Mucosa of gallbladder (tissue), 1 donor: Measurements from ENCODE around the gene KIAA1614. TPM values are rescaled to one million over a fixed set of nuclear protein-coding genes. Genes with fewer than 3 reads are reported as not detected.

ENCODE experiments used
- DNase-seq: peaks from one replicate; pipeline ENCODE4 v3.0.0-alpha.2; 2020; ENCODE audit warnings: low spot score
- total RNA-seq: library from RNA; stranded (reverse); gene quantifications from one replicate; pipeline ENCODE4 v1.2.1, GENCODE V29; 2021
- donor health status: DM: no; HTN: no; CAD: no.

The KIAA1614 gene
- total RNA-seq, 1 donor from 2014 or later, result 7.7 TPM

DNA sequence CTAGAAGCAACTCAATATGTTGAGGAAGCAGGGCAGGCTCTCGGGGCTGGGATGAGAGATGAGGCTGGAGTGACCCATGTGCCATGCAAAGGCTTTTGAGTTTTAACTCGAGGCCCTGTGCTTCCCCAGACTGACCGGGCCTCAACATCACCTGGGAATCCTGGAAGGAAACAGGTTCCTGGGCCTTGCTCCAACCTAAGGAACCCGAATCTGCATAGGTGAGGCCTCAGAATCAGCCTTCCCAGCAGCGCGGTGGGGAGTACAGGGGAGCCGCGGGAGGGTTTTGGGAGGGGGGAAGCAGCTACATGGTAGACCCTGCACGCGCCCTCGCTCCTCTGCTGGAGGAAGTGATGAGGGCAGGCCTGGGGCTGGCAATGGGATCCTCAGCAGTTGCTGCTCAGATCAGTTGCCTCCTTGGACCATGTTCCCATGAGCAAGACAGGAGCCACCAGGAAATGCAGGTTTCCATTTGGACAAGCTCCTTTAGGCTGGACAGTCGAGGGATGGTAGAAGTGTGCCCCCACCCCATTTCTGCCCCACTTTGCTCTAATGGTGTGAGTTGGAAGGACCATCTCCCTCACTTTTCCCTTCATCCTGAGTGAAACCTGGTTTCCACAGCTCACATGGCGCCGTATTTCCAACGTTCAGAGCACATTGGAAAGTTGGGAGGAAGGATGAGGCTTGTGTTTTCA, 4.5 kb upstream of the KIAA1614 start:
- DNase-seq, result no peak

DNA sequence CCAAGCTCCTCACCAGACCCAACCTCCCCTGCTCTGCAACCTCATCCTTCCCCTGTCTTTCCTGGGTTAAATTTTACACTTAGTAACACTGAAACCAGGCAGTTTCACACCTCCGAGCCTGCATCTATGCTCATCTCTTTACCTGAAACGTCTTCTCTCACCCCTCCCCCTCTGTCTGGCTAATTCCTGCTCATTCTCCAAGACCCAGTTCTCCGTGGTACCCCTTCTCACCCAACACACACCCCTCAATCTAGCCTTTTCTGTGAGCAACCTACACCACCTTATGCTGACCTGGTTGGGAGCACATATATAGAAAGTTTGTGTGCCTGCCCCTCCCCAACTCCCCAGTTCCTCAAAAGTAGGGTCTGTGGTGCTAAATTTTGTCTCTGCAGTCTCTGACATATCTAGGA, 3.7 kb upstream of the KIAA1614 start:
- no peak for DNase-seq

DNA sequence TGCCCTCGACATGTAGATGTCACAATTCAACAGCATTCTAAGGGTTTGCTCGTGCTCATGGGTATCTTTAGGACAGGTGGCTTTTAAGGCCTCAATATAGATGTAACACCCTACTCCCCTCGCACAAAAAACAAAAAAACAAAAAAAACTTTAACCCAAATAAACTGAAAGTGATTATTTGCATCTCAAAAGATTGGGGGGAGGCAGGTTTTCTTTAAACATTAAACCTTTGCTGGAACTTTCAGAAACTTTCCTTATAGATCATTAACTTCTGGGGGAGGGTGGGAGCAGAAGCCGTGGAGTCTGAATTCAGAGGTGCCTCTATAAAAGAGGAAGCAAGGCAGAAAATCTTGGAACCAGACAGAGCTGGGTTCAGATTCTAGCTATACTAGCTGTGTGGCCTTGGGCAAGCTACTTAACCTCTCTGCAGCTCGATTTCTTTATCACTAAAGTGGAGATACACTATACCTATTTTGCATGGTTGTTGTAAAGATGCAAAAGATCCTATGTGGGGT, 3.2 kb upstream of the KIAA1614 start:
- DNase-seq, result no peak

DNA sequence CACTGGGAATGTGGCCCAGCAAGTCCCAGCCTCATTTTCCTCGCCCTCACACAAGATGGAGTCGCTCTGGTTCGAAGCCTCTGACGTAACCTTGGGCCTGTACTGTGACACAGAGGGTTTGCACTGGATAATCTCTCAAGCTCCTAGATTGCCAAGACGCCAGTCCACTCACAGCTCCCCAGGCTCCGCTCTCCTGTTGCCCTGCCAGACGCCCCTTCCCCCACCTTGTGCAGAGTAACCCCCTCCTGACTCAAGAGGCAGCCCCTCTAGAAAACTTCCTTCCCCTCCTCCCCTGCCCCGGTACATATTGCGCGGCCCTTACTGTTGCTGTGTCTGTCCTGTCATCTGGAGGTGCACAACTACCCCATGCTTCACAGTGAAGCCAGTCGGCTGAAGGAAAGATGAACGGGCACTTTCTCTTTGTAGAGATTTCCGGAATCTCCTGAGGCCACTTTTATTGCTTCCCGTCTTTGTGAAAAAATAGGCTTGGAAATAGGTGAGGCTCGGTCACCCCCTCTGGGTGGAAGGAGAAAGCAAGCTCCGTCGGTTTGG, 981 bp upstream of the KIAA1614 start:
- no peak for DNase-seq

DNA sequence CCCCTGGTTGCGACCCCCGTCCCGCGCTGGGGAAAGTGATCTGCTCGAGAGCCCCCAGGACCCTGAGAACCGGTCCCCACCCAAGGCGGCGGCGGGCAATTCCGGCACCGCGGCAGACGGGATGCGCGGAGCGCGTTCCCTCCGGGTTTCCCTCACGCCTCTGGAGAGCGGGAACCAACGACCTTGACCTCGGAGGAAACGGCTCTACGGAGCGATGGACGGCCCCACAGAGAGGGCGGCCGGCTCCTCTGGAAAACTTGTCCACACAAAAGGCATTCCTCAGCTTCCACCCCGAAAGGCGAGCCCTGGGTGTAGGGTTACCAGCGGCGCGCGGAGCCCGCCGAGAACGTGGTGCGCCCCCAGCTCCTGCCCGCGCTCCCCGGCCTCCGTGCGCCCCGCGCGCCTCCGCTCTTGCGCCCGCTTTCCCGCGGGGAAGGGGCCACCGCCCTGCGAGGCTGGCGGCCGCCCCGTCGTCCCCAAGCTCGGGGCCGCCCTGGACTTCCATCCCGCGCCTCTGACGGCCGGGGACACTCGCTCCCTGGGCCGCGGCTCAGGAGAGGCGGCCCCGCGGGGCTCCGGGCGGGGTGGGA, 391 bp upstream of the KIAA1614 start:
- no peak for DNase-seq

DNA sequence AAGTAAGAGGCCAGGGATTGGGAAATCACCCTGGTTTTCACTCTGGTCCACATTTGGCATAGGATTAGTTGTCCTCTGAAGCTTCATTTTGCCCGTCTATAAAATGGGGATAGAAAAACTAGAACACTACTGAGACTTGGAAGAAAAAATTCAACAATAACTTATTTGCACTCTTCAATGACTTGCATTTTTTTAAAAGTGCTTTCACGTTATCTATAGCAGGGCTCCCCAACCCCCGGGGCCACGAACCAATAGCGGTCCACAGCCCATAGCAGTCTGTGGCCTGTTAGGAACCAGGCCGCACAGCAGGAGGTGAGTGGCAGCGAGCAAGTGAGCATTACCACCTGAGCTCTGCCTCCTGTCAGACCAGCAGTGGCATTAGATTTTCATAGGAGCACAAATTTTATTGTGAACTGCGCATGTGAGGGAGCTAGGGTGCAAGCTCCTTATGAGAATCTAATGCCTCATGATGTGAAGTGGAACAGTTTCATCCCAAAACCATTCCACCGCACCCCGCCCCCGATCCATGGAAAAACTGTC, 2.8 kb downstream of the KIAA1614 start:
- no peak for DNase-seq

DNA sequence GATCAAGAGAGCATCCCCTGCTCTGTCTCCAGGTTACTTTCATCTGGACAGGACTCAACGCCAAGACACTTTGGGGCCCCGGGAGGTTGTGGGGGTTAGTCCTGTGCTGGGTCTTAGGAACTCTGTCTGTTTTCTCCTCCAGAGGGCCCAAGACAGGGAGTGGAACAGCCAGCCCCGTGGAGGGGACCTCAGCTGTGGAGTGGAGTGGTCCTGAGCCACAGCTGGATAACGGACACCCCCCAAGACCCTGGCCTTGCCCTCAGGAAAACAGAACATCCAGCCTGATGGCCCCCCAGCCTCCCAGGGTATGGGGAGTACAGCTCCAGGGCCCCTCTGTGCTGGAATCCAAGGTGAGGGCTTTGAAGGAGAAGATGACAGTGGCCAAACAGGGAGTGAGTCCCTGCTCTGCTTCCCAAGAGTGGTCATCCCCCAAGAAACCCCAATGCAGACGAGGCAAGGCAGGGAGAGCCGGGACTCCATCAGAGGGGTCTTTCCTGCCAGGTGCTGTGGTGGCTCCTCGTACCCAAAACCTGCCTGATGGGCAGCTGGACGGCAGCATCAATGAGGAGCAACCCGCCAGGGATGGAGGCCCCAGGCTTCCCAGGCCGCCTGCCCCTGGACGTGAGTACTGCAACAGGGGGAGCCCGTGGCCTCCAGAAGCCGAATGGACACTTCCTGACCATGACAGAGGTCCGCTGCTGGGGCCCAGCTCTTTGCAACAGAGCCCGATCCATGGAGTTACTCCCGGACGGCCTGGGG, 3.5 kb downstream of the KIAA1614 start:
- DNase-seq, result no peak

DNA sequence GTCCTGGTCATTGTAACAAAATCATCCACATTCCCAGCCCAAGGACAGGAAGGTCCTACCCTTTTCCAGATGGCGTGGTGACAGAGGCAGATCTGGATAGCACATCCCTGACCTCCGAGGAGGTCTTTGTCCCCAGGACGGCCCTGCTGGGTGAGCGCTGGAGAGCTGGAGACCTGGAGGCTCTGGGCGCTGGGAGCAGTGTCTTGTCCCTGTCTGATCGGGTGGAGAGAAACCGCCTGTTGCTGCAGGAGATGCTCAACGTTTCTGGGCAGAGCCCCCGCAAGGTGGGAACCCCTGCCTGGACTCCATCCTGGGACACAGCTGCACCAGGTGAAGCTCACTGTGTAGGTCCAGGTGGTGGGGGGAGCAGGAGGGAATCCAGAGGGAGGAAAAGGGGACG, 4.1 kb downstream of the KIAA1614 start:
- no peak for DNase-seq

DNA sequence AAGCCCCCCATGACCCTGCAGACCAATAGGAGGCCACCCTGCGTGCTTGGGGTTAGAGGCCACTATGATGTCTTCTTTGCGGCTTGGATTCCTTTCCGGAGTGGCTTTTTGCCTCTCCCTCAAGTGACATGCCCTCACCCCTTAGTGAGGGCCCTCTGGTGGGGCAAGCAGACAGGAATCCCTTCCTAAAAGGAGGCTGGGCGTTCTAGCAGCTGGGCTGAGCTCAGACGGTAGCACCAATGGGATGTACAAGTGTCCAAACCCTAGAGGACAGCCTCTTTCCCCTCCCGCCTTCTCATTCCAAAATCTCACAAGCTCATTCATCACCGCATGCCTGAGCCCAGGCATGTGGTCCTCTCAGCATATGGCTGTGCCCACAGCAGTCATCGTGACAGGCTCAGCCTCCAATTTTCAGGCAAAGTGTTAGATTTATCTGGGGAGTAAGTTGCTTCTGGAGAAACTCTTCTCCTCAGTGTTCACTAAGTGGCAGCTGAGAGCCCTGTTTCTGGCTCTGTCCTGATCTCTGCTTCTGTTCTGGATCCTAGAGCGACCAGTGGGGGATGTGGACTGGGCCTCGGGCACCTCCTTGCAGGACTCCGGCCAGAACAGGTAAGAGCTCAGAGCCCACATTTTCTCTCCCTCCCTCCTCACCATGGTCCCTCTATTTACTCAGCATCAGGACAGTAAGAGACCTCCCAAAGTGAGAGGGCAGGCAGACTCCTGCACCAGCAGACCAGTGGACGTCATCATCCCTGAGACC, 4.8 kb downstream of the KIAA1614 start:
- DNase-seq, result no peak

DNA sequence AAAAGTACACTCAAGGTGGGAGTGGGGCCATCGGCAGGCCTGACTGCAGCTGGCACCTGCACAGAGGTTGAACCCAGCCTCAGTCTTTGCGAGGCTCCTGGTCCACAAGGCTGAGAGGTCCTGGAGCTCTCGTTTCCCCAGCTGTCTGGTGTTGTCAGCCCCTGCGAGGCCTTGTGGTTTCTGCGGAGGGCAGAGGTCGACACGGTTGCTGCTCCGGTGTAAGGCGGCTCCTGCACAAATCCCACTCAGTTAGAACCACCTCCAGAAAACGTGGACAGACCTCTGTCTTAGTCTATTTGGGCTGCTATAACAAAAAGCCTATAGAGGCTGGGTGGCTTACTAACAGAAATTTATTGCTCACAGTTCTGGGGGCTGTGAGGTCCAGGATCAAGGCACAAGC, 5.8 kb downstream of the KIAA1614 start:
- no peak for DNase-seq

DNA sequence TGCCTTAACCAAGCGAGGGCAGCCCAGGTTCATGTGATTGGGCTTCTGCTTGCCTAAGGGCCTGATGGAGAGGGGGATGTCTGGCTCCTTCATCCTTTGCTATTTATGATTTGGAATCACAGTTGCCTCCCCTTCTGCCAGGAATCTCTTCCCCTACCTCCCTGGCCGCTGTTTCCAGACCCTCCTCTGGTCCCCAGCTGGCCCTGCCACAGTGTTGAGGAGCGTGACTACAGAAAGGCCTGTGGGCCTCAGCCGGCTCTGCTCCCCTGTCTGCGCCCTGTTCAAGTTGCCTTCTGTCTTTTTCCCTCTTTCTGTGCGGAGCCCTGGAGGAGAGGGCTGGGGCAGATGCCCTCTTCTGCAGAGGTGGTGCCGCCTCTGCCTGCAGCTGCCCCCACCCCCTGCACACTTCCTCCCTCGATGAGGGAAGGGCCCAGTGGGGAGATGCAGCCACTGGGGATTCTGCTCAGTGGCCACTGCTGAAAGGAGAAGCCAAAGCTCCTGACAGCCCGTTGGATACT, 6.5 kb downstream of the KIAA1614 start:
- no peak for DNase-seq

DNA sequence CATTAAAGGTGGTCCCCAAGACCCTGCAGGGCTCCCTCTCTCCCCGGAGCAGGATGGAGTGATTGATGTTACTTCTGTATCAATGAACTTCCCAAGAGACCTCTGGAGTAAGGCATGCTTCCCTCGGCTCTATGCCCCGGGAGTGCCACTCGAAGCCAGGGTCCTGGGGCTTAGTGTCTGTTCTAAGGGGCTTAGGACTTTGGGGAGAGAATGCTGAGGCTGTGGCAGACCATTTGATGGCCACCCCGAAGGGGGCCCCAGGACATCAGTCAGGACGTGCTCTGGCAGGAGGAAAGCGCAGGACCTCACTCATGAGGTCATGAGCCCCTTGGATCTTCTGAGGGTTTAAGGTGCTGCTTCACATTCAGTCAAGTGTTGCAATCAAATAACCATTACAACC, 7.5 kb downstream of the KIAA1614 start:
- DNase-seq, result no peak

DNA sequence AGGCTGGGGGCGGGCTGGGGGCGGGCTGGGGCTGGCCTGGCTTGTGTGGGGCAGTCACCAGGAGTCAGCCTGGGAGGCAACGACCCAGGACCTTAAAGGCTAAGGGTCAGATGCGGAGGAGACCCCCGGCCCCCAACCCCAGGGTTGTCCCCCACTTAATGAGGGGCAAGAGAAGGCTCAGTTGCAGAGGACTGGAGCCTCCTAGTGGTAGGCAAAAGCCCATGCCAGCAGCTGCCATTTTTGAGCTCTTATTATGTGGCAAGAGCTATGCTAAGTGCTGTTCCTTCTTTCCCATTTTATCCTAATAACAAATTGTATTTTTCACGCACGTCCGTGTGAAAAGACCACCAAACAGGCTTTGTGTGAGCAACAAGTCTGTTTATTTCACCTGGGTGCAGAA, 8.0 kb downstream of the KIAA1614 start:
- DNase-seq, result no peak

DNA sequence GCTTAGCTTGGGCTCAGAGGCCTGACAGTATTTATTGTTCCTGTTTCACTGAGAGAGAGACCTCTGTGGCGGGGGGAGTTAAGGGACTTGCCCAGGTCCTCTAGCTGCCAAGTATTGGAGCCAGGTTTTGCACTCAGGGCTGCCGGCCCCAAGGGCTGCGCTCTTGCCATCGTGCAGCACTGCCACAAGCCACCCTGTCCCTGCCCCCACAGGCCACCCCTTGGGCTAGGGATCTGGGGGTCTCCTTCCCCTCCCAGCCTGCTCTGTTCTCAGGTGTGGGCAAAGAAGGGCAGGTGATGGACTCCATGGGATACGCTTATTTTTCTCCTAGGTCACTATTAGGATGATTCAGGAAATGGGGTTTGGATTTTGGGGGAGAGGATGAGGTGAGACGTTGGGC, 8.7 kb downstream of the KIAA1614 start:
- no peak for DNase-seq

DNA sequence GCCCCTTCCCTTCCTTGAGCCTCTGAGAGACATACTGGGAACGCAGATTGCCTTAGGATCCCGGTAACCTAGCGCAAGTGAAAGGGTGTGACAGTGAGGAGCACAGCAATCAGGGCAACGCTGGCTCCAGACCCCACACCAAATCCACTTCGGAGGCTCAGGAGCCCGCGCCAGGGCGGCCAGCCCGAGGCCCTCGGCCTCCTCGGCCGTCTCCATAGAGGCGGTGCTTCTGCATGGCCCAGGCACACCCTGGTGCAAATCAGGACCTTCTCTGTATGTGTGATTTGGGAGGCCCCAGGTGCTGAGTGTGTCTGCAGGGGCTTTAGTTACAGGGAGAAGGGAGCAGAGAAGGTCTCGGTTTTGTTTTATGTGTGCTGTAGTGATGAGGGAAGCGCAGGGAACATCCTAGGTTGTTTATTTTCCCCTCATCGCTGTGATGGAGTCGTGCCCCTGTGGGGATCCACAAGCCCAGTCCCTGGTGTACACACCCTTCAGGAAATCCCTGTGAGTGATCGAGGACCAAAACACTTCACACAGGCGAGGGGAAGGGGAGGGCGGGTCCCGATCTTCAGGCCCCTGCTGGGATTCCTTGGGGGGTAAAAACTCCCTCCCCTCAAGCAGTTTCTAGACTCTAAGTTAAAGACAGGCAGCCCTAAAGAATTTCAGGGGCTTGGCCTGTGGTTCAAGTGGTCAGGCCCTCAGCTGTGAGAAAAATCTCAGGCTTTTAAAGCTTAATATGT, 9.4 kb downstream of the KIAA1614 start:
- DNase-seq, result no peak

DNA sequence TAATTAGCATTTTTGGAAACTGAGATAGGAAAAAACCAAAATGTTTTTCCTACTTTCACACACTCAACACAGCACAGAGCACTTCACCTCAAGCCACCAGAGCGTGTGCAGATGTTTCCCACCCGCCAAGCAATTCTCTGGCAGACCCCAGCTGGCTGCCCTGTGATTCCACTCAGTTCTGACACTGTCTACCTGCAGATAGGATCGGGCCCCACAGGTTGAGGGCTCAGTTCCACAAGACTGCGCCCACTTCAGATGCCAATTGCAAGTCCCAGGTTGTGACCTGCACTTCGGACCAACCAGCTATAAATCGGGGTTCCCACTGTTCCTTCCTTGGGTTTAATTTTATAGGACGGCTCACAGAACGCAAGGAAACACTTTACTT, 9.9 kb downstream of the KIAA1614 start:
- no peak for DNase-seq

DNA sequence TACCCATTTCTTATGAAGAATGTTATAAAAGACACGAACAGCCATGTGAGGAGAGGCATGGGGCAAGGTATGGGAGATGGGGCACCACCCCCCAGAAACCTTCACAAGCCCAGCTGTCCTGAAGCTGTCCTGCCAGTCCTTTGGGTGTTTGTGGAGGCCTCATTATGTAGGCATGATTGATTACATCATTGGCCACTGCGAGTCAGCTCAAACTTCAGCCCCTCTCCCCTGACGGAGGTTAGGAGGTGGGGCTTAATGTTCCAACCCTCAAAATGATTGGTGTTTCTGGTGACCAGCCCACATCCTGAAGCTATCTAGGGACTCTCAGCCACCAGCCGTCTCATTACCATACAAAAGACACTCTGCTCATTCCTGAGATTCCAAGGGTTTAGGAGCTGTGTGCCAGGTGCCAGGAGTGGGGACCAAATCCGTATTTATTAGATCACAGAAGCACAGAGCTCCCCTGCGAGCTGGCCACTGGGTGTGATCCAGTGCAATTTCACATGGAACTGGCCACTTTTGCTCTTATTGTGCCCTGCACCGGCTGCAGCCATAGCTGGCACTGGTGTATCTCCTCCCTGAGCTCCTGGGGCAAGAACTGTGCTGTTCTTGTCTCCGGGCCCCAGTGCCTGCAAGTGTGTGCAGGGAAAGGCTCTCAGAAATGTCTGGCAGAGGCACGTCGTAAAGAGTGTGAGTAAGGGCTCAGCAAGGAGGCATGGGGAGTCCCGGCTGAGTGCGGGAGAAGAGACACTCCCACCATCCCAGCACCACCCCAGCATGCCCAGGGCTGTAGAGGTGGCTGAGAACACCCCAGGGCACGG, 10.5 kb downstream of the KIAA1614 start:
- DNase-seq, result no peak

DNA sequence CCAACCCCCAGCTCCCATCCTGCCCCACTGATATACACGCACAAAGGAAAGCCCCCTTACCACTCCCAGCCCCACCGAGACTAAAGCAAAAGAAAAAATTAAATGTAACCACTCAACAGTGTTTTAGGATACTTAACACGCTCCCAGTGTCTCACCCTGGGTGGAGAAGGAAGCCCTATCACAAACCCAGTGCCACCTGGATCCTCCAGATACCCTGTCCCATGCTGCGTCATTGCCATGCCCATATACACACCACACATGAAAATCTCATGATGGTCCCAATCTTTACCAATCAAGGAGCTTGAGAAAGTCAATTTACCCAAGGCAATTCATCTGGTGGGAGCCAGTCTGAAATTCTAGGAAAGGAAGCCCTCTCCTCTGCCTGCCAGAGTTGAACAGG, 11.2 kb downstream of the KIAA1614 start:
- no peak for DNase-seq

DNA sequence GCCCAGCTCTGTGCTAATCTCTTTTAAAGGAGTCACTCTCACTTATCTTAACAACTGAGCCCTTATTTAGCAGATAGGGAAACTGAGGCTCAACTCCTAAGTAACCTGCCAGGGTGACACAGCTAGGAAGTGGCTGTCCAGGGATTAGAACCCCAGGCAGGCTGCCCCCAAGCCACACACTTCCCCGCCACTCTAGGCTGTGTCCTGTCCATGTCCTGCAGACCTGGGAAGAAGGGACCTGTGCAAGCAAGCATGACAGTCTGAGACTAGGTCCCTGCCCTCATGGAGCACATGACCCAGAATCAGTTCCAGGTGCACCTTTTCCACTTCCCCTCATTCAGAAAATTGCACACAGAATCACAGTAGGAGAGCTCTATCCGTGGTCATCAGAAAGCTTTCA, 12.2 kb downstream of the KIAA1614 start:
- DNase-seq, result no peak
